Measurements from ENCODE around the gene KRTAP10-2.

- TF ChIP-seq, protein P1, sequence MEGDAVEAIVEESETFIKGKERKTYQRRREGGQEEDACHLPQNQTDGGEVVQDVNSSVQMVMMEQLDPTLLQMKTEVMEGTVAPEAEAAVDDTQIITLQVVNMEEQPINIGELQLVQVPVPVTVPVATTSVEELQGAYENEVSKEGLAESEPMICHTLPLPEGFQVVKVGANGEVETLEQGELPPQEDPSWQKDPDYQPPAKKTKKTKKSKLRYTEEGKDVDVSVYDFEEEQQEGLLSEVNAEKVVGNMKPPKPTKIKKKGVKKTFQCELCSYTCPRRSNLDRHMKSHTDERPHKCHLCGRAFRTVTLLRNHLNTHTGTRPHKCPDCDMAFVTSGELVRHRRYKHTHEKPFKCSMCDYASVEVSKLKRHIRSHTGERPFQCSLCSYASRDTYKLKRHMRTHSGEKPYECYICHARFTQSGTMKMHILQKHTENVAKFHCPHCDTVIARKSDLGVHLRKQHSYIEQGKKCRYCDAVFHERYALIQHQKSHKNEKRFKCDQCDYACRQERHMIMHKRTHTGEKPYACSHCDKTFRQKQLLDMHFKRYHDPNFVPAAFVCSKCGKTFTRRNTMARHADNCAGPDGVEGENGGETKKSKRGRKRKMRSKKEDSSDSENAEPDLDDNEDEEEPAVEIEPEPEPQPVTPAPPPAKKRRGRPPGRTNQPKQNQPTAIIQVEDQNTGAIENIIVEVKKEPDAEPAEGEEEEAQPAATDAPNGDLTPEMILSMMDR (conservative IDR thresholded peaks at IDR 0.05; ENCODE audit: low read depth in 2 of 2) = no peak
- TF ChIP-seq POLR2AphosphoS5 (IDR thresholded peaks at IDR 0.05; ENCODE audit: low read depth) (no peak), REST (IDR thresholded peaks at IDR 0.05; ENCODE audit: unreplicated experiment) (no peak), EZH2 (IDR thresholded peaks at IDR 0.05; ENCODE audit: low read depth, unreplicated experiment) (no peak), JUNB (IDR thresholded peaks at IDR 0.05; ENCODE audit: unreplicated experiment) (no peak), NANOG (IDR thresholded peaks at IDR 0.05; ENCODE audit: borderline replicate concordance) (no peak), EZH2phosphoT487 (IDR thresholded peaks at IDR 0.05; ENCODE audit: unreplicated experiment) (no peak), ZNF114 (CRISPR knock-in tag; IDR thresholded peaks at IDR 0.05) (no peak)
Observed at GRCh38 chr21:44590311-44590721, 39.0 kb upstream of the KRTAP10-2 start.

Data from GM23338 (cell line).